Progenitor cell of endocrine pancreas (in vitro differentiated cells): Measurements from ENCODE around the gene VEPH1. TPM values are rescaled to one million over a fixed set of nuclear protein-coding genes. Genes with fewer than 3 reads are reported as not detected.
"Not testable (repeated sequence)": the region's sequence is repeated elsewhere in the genome, so short reads cannot be mapped to it uniquely, and the experiment has no call there.

Experiments used
- DNase-seq: peaks from one replicate; pipeline ENCODE4 v3.0.0; 2021; ENCODE audit warnings: low spot score; ENCODE audit not compliant: unreplicated experiment
- H3K27ac Mint-ChIP-seq: 2 replicates; pipeline ENCODE4 v1.8.0; 2021; ENCODE audit warnings: mild to moderate bottlenecking, moderate library complexity, mixed read lengths
- H3K27me3 Mint-ChIP-seq: 2 replicates; pipeline ENCODE4 v1.8.0; 2021; ENCODE audit warnings: mixed read lengths
- H3K36me3 Mint-ChIP-seq: 2 replicates; pipeline ENCODE4 v1.8.0; 2022; ENCODE audit warnings: mixed read lengths; ENCODE audit not compliant: insufficient read depth
- H3K4me1 Mint-ChIP-seq: 2 replicates; pipeline ENCODE4 v1.8.0; 2021; ENCODE audit warnings: low read depth, mixed read lengths
- H3K4me3 Mint-ChIP-seq: 2 replicates; pipeline ENCODE4 v1.8.0; 2021; ENCODE audit warnings: low read depth, mild to moderate bottlenecking, moderate library complexity, mixed read lengths
- H3K9me3 Mint-ChIP-seq: 2 replicates; pipeline ENCODE4 v1.8.0; 2021; ENCODE audit warnings: low read depth, mixed read lengths
- total RNA-seq: library from RNA; stranded (reverse); gene quantifications from 2 replicates; pipeline ENCODE4 v1.2.1, GENCODE V29; 2021
- TF ChIP-seq, protein P1 (sequence below): fragments of 200-600 bp; sonication (generic); IDR thresholded peaks from one replicate; pipeline ENCODE4 v1.5.0; 2021; ENCODE audit warnings: antibody characterized with exemption, mild to moderate bottlenecking; ENCODE audit not compliant: unreplicated experiment

Gene VEPH1
- total RNA-seq, 1 donor from 2014 or later: 12.3 TPM

DNA sequence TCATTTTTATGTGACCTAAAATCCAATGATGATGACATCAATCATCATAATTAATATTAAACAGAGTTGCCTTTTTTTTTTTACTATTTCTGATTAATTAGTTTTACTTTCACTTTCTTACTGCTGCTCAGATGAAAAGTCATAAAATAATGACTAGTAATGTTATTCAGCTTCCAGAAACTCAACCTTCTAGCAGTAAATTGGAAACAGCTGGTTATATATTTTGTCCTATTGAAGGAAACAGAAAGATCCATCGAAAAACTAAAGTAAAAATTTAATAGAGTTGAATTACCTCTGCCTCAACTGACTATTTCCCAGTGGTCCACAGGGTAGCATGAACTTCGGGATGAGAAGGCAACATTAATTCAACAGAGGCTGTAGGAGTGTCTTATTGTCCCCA lies 173.7 kb downstream of the VEPH1 start:
- TF ChIP-seq, protein P1, sequence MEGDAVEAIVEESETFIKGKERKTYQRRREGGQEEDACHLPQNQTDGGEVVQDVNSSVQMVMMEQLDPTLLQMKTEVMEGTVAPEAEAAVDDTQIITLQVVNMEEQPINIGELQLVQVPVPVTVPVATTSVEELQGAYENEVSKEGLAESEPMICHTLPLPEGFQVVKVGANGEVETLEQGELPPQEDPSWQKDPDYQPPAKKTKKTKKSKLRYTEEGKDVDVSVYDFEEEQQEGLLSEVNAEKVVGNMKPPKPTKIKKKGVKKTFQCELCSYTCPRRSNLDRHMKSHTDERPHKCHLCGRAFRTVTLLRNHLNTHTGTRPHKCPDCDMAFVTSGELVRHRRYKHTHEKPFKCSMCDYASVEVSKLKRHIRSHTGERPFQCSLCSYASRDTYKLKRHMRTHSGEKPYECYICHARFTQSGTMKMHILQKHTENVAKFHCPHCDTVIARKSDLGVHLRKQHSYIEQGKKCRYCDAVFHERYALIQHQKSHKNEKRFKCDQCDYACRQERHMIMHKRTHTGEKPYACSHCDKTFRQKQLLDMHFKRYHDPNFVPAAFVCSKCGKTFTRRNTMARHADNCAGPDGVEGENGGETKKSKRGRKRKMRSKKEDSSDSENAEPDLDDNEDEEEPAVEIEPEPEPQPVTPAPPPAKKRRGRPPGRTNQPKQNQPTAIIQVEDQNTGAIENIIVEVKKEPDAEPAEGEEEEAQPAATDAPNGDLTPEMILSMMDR: no peak
- no peak for DNase-seq
- Mint-ChIP-seq H3K9me3 (peaks cover 6% of the 10 kb centered on the region), H3K27me3 (no peaks in the 10 kb centered on the region), H3K27ac (no peak overlapping the region), H3K4me3 (no peak overlapping the region), H3K36me3 (no peaks in the 10 kb centered on the region), H3K4me1 (no peaks in the 10 kb centered on the region)

DNA sequence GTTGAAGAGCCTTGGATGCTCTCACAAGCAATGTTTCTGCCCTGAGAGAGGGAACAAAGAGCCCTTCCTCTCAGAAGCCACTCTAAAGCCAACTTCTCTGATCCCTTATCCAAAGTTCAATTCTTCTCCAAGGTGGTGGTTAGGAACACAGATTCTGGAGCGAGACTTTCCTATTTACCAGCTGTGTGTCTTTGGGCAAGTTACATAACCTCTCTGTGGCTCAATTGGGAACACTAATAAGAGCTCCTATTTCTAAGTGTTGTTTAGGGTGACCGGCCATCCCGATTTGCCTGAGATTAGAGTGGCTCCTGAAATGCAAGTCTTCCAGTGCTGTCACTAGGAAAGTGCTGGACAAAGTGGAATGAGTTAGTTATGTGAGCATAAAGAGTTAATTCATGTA lies 175.4 kb downstream of the VEPH1 start:
- peaks cover 6% of the 10 kb centered on the region for H3K9me3 Mint-ChIP-seq
- H3K36me3 Mint-ChIP-seq: no peaks in the 10 kb centered on the region
- H3K27ac Mint-ChIP-seq: no peak overlapping the region
- TF ChIP-seq, protein P1: no peak
- H3K4me1 Mint-ChIP-seq: no peaks in the 10 kb centered on the region
- DNase-seq: no peak
- no peak overlapping the region for H3K4me3 Mint-ChIP-seq
- no peaks in the 10 kb centered on the region for H3K27me3 Mint-ChIP-seq

DNA sequence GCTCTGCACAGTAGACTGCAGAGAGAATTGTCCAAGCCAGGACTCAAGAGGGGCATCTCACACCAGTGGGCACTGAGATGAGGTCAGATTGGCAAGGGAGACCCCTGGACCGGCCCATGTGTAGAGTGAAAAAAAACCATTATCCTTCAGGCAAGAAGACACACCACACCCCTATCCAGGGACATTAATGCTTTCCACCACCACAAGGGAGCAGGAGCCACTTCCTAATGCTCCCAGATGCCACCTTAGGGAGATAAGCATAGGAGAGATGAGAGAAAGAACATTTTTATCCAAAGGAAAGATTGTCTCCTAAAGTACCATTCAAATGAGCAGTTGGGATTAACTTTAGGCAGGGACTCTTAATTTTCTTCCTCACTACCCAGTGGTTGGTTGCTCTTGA lies 176.2 kb downstream of the VEPH1 start:
- Mint-ChIP-seq H3K9me3 (peaks cover 6% of the 10 kb centered on the region), H3K4me3 (no peak overlapping the region), H3K27me3 (no peaks in the 10 kb centered on the region), H3K4me1 (no peaks in the 10 kb centered on the region), H3K27ac (no peak overlapping the region), H3K36me3 (no peaks in the 10 kb centered on the region)
- DNase-seq: no peak
- TF ChIP-seq, protein P1: no peak

DNA sequence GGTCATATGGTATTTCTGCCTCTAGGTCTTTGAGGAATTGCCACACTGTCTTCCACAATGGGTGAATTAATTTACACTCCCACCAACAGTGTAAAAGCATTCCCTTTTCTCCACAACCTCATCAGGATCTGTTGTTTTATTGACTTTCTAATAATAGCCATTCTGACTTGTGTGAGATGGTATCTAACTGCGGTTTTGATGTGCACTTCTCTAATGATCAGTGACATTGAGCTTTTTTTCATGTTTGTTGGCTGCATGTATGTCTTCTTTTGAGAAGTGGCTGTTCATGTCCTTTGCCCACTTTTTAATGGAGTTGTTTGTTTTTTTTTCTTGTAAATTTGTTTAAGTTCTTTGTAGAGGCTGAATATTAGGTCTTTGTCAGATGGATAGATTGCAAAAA lies 178.3 kb downstream of the VEPH1 start:
- not testable (repeated sequence) for H3K36me3 Mint-ChIP-seq, H3K27ac Mint-ChIP-seq, H3K27me3 Mint-ChIP-seq, H3K4me3 Mint-ChIP-seq, H3K9me3 Mint-ChIP-seq, DNase-seq, H3K4me1 Mint-ChIP-seq

DNA sequence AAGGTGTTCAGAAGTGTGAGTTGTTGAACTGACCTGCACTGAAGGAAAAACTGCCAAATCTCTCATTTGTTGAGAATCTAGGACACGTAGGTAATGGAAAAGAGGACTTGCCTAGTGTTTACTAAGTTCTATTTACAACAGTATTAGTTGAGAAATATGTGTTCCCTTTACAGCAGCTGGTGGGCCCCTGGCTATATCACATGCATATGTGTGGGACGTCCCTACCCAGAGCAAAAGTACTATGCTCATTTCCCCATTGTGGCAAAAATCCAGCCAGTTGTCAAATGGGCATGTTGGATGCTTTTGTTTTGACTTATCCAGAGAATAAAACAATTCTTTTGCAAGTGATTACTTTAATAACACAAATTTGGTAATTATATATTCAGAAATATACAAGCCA lies 179.9 kb downstream of the VEPH1 start:
- TF ChIP-seq, protein P1: no peak
- H3K27me3 Mint-ChIP-seq: no peaks in the 10 kb centered on the region
- DNase-seq: no peak
- H3K4me1 Mint-ChIP-seq: peaks cover 4% of the 10 kb centered on the region
- H3K4me3 Mint-ChIP-seq: no peak overlapping the region
- H3K27ac Mint-ChIP-seq: no peak overlapping the region
- H3K9me3 Mint-ChIP-seq: peaks cover 6% of the 10 kb centered on the region
- H3K36me3 Mint-ChIP-seq: no peaks in the 10 kb centered on the region

DNA sequence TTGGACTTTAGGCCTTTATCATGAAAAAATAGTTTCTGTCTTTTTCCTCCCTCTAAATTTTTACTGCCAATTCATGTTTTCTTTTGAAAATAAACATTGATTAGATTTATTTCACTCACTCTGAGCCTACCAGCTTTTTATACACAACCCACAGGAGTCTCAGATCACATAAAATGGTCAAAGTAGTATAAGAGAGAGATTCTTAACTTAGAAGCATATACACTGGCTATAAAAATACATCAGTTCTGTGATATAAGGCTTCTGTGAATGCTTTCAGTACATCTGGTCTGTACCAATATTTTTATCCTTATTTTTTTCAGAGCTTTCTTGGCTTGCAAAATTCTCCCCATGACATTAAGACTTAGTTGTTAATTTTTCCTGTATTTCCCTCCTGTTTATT lies 183.5 kb downstream of the VEPH1 start:
- Mint-ChIP-seq H3K27ac (no peak overlapping the region), H3K9me3 (no peaks in the 10 kb centered on the region), H3K36me3 (no peaks in the 10 kb centered on the region), H3K4me3 (no peak overlapping the region), H3K27me3 (no peaks in the 10 kb centered on the region), H3K4me1 (peaks cover 4% of the 10 kb centered on the region)
- TF ChIP-seq, protein P1: no peak
- no peak for DNase-seq
